HCT116 (cell line): Measurements from ENCODE around the gene ARL4C. TPM values are rescaled to one million over a fixed set of nuclear protein-coding genes. Genes with fewer than 3 reads are reported as not detected.

Experiments used
- ATAC-seq: fragments of 200-7000 bp; cut with Tn5 transposase; 2 replicates; pipeline ENCODE4 v1.9.1; 2020; ENCODE audit warnings: mild to moderate bottlenecking, moderate library complexity
- BruUV-seq: library from RNA; stranded (reverse); fragments of 400-500 nt; replicated peaks from 2 replicates; lab custom pipeline; 2021; lab: Mats Ljungman, UMichigan
- CTCF ChIA-PET: fragments of 300-600 bp; sonication (Branson Sonifier 250); formaldehyde crosslinking; loops from one replicate; lab custom pipeline; 2021; ENCODE audit warnings: antibody characterized with exemption; lab: Charles Lee
- POLR2A ChIA-PET: fragments of 300-600, 350-600 bp; sonication (Branson Sonifier 250); formaldehyde crosslinking; loops from one replicate; lab custom pipeline; 2021; ENCODE audit warnings: antibody characterized with exemption; lab: Charles Lee
- RAD21 ChIA-PET, 2 experiments: fragments of 300-600 bp; sonication (Branson Sonifier 250); formaldehyde crosslinking; loops; one replicate each; lab custom pipeline; 2023; ENCODE audit warnings: low total read pairs in 2 of 2; ENCODE audit not compliant: uncharacterized antibody in 2 of 2, unreplicated experiment in 2 of 2, low non-redundant PET in 1 of 2; lab: Charles Lee
- DNase-seq: peaks from one replicate; pipeline ENCODE4 v3.0.0-alpha.2; 2010; ENCODE audit warnings: low read depth, low spot score
- H2AFZ ChIP-seq: fragments of 200-600 bp; shearing (Covaris generic), sonication (generic); 2 replicates; pipeline ENCODE4 v1.6.1; 2017; ENCODE audit warnings: low read depth, mixed run types, mixed read lengths, antibody characterized with exemption, low read length; ENCODE audit not compliant: poor library complexity, severe bottlenecking
- H3K27ac ChIP-seq: 2 replicates; pipeline ENCODE4 v1.5.1; 2012; ENCODE audit warnings: low read depth, low read length
- H3K27me3 ChIP-seq: fragments of 200-600 bp; sonication (generic); 2 replicates; pipeline ENCODE4 v1.6.1; 2016; ENCODE audit warnings: mixed run types, low read length, mixed read lengths; ENCODE audit not compliant: insufficient read depth
- H3K36me3 ChIP-seq, 2 experiments: fragments of 200-500 bp in 1 of 2; fragments of 200-600 bp in 1 of 2; sonication (Bioruptor generic) in 1 of 2; sonication (generic) in 1 of 2; 2 replicates each; pipeline versions ENCODE4 v1.5.1 to v1.6.1; 2014 to 2016; ENCODE audit warnings: low read length in 2 of 2, inconsistent platforms in 1 of 2, mixed read lengths in 1 of 2, mixed run types in 1 of 2; ENCODE audit not compliant: insufficient read depth in 2 of 2, control insufficient read depth in 1 of 2
- H3K4me1 ChIP-seq, 2 experiments: fragments of 200-600 bp in 1 of 2; sonication (generic) in 1 of 2; 2 replicates each; pipeline versions ENCODE4 v1.5.1 to v1.6.1; 2012 to 2017; ENCODE audit warnings: low read length in 2 of 2, inconsistent platforms in 1 of 2, mild to moderate bottlenecking in 1 of 2, mixed read lengths in 1 of 2, mixed run types in 1 of 2, moderate library complexity in 1 of 2; ENCODE audit not compliant: insufficient read depth in 2 of 2, control insufficient read depth in 1 of 2
- H3K4me2 ChIP-seq: fragments of 200-600 bp; sonication (generic); 2 replicates; pipeline ENCODE4 v1.6.1; 2017; ENCODE audit warnings: mixed run types, low read length, mixed read lengths
- H3K4me3 ChIP-seq, 2 experiments: fragments of 200-600 bp in 1 of 2; sonication (generic) in 1 of 2; replicated peaks in 1 of 2; 2 replicates each; pipeline ENCODE4 v1.5.1; 2011 to 2016; ENCODE audit warnings: low read length in 2 of 2, control low read depth in 1 of 2, low read depth in 1 of 2, mild to moderate bottlenecking in 1 of 2, mixed read lengths in 1 of 2, mixed run types in 1 of 2
- H3K79me2 ChIP-seq: fragments of 200-600 bp; sonication (generic); 2 replicates; pipeline ENCODE4 v1.6.1; 2017; ENCODE audit warnings: mild to moderate bottlenecking, mixed run types, low read length, moderate library complexity, mixed read lengths; ENCODE audit not compliant: insufficient read depth
- H3K9ac ChIP-seq: fragments of 200-600 bp; sonication (generic); 2 replicates; pipeline ENCODE4 v1.6.1; 2016; ENCODE audit warnings: low read length, mixed read lengths
- H3K9me2 ChIP-seq: fragments of 200-600 bp; sonication (generic), shearing (Covaris generic); 2 replicates; pipeline ENCODE4 v1.6.1; 2017; ENCODE audit warnings: mixed run types, mild to moderate bottlenecking, moderate library complexity; ENCODE audit not compliant: insufficient read depth
- H3K9me3 ChIP-seq, 2 experiments: fragments of 200-500 bp in 1 of 2; fragments of 200-600 bp in 1 of 2; sonication (Bioruptor generic) in 1 of 2; sonication (generic) in 1 of 2; 2 replicates each; pipeline ENCODE4 v1.6.1; 2014 to 2017; ENCODE audit warnings: low read length in 2 of 2, mixed read lengths in 2 of 2, inconsistent platforms in 1 of 2, low read depth in 1 of 2, mild to moderate bottlenecking in 1 of 2, mixed run types in 1 of 2, moderate library complexity in 1 of 2; ENCODE audit not compliant: control insufficient read depth in 1 of 2, insufficient read depth in 1 of 2
- H4K20me1 ChIP-seq: fragments of 200-600 bp; sonication (generic), shearing (Covaris generic); 2 replicates; pipeline ENCODE4 v1.6.1; 2017; ENCODE audit warnings: mixed run types, mild to moderate bottlenecking, moderate library complexity; ENCODE audit not compliant: insufficient read depth
- CEBPB ChIP-seq: IDR thresholded peaks from 2 replicates; pipeline ENCODE4 v1.6.1; 2012; ENCODE audit warnings: low read depth
- EGR1 ChIP-seq: IDR thresholded peaks from 2 replicates; pipeline ENCODE4 v1.6.1; 2012; ENCODE audit warnings: low read depth
- ELF1 ChIP-seq: IDR thresholded peaks from 2 replicates; pipeline ENCODE4 v1.6.1; 2012; ENCODE audit warnings: low read depth, borderline replicate concordance
- EZH2 ChIP-seq: fragments of 200-600 bp; sonication (generic); IDR thresholded peaks from 2 replicates; pipeline ENCODE4 v1.6.1; 2017; ENCODE audit warnings: antibody characterized with exemption, mixed run types
- EZH2phosphoT487 ChIP-seq: fragments of 200-600 bp; IDR thresholded peaks from 2 replicates; pipeline ENCODE4 v1.6.1; 2018; ENCODE audit warnings: antibody characterized with exemption, borderline replicate concordance
- FOSL1 ChIP-seq: IDR thresholded peaks from 2 replicates; pipeline ENCODE4 v1.6.1; 2012; ENCODE audit warnings: low read depth
- JUND ChIP-seq: IDR thresholded peaks from 2 replicates; pipeline ENCODE4 v1.6.1; 2012
- POLR2AphosphoS5 ChIP-seq: IDR thresholded peaks from 2 replicates; pipeline ENCODE4 v1.6.1; 2011; ENCODE audit warnings: mild to moderate bottlenecking, low read depth, low read length, moderate library complexity
- RAD21 ChIP-seq: IDR thresholded peaks from 2 replicates; pipeline ENCODE4 v1.6.1; 2012; ENCODE audit warnings: low read depth, mild to moderate bottlenecking
- SP1 ChIP-seq: IDR thresholded peaks from 2 replicates; pipeline ENCODE4 v1.6.1; 2012; ENCODE audit warnings: low read depth
- SRF ChIP-seq: IDR thresholded peaks from 2 replicates; pipeline ENCODE4 v1.6.1; 2012; ENCODE audit warnings: low read depth
- ZFX ChIP-seq: fragments of 450-650 bp; IDR thresholded peaks from 2 replicates; pipeline ENCODE4 v1.6.1; 2017
- ZNF274 ChIP-seq: fragments of 200-500 bp; sonication (Bioruptor generic); IDR thresholded peaks from 2 replicates; pipeline ENCODE4 v1.6.1; 2014; ENCODE audit warnings: mild to moderate bottlenecking, low read depth, low read length, inconsistent platforms
- intact Hi-C: fragments of 100-400 bp; cut with micrococcal nuclease; formaldehyde crosslinking; loops from 2 replicates; pipeline ENCODE4 v1.10.0; 2022
- total RNA-seq: library from RNA; stranded (reverse); gene quantifications from one replicate; pipeline ENCODE4 v1.2.1, GENCODE V29; 2021; ENCODE audit not compliant: unreplicated experiment
- TF ChIP-seq, protein P1 (sequence below): IDR thresholded peaks from 2 replicates; pipeline ENCODE4 v1.6.1; 2012
- TF ChIP-seq, protein P2 (sequence below): IDR thresholded peaks from 2 replicates; pipeline ENCODE4 v1.6.1; 2012
- TF ChIP-seq, protein P3 (sequence below), 3 experiments: fragments of 200-600 bp in 1 of 3; sonication (generic) in 1 of 3; IDR thresholded peaks in 2 of 3; conservative IDR thresholded peaks in 1 of 3; 2 replicates each; pipeline ENCODE4 v1.5.1; 2012 to 2017; ENCODE audit warnings: low read depth in 2 of 3, low read length in 2 of 3, antibody characterized with exemption in 1 of 3, borderline replicate concordance in 1 of 3, control low read depth in 1 of 3, mild to moderate bottlenecking in 1 of 3, mixed read lengths in 1 of 3, mixed run types in 1 of 3, moderate library complexity in 1 of 3; ENCODE audit not compliant: insufficient read depth in 1 of 3

Gene ARL4C
- total RNA-seq, 1 experiment from 2014 or later = 4.1 TPM

DNA sequence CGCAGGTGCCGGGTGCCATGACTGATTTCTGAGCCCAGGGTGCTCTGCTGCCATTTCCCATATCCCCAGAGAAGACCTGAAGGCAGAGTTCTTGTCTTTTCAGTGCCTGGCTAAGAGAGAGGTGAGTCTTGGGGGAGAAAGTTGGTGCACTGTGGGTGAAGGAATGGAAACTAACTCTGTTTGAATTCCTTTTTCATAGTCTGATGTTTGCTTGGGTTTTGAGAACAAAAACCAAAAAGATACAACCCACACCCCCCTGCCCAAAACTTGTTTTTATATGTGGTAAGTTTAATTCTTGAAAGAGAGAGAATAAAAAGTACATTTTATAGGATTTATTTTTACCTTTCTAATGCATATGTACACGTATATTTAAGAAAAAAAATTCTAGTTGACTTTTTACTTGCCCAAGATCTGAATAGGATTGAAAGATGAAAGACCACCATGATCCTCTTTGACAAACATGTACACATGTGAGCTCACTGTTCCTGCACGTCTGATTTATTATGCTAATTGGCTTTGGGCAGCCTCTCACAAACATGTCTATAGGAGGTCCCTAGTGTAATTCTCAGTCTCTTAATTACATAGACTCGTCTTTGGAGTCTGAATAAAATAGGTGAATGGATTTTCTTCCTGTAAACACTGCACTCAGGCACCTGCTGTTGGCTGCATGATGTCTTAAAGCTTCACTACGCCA, 46.3 kb downstream of the ARL4C start:
- H4K20me1 ChIP-seq = no peaks in the 10 kb centered on the region
- ChIA-PET POLR2A (no interaction called here), RAD21 (no interaction called here), CTCF (no interaction called here)
- H3K9me2 ChIP-seq = no peaks in the 10 kb centered on the region
- ATAC-seq (no peak), DNase-seq (no peak)
- no TSS peak for BruUV-seq
- H3K27ac ChIP-seq = no peak overlapping the region
- no peak overlapping the region for H3K4me3 ChIP-seq
- H3K4me1 ChIP-seq = peaks cover 0 to 4% of the 10 kb centered on the region in 2 experiments; a peak in 1 of 4 replicates
- H3K79me2 ChIP-seq = no peaks in the 10 kb centered on the region
- no peak overlapping the region for H3K4me2 ChIP-seq
- no peaks in the 10 kb centered on the region for H3K9me3 ChIP-seq
- H3K36me3 ChIP-seq = no peaks in the 10 kb centered on the region
- TF ChIP-seq SRF = no peak
- TF ChIP-seq JUND = no peak
- TF ChIP-seq, protein P1, sequence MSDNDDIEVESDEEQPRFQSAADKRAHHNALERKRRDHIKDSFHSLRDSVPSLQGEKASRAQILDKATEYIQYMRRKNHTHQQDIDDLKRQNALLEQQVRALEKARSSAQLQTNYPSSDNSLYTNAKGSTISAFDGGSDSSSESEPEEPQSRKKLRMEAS = no peak
- TF ChIP-seq SP1 = no peak
- no peak for TF ChIP-seq ZFX
- TF ChIP-seq CEBPB = no peak
- TF ChIP-seq EGR1 = no peak
- TF ChIP-seq FOSL1 = no peak
- no peak for TF ChIP-seq EZH2phosphoT487
- TF ChIP-seq EZH2 = no peak
- TF ChIP-seq ZNF274 = no peak
- TF ChIP-seq, protein P2, sequence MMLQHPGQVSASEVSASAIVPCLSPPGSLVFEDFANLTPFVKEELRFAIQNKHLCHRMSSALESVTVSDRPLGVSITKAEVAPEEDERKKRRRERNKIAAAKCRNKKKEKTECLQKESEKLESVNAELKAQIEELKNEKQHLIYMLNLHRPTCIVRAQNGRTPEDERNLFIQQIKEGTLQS = no peak
- no peak for TF ChIP-seq ELF1
- TF ChIP-seq RAD21 = no peak
- TF ChIP-seq POLR2AphosphoS5 = no peak
- TF ChIP-seq, protein P3, sequence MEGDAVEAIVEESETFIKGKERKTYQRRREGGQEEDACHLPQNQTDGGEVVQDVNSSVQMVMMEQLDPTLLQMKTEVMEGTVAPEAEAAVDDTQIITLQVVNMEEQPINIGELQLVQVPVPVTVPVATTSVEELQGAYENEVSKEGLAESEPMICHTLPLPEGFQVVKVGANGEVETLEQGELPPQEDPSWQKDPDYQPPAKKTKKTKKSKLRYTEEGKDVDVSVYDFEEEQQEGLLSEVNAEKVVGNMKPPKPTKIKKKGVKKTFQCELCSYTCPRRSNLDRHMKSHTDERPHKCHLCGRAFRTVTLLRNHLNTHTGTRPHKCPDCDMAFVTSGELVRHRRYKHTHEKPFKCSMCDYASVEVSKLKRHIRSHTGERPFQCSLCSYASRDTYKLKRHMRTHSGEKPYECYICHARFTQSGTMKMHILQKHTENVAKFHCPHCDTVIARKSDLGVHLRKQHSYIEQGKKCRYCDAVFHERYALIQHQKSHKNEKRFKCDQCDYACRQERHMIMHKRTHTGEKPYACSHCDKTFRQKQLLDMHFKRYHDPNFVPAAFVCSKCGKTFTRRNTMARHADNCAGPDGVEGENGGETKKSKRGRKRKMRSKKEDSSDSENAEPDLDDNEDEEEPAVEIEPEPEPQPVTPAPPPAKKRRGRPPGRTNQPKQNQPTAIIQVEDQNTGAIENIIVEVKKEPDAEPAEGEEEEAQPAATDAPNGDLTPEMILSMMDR (IDR thresholded peaks at IDR 0.05 in 2 of 3, conservative IDR thresholded peaks at IDR 0.05 in 1 of 3; ENCODE audit: borderline replicate concordance in 1 of 3, insufficient read depth in 1 of 3, low read depth in 2 of 3, low read length in 2 of 3) = no peak
- no peaks in the 10 kb centered on the region for H3K27me3 ChIP-seq
- no peak overlapping the region for H3K9ac ChIP-seq
- intact Hi-C loops = no loop called here
- H2AFZ ChIP-seq = no peak overlapping the region
